ENCODE results near the gene SIRT7.

SIRT7 gene

GRCh38 chr17:81871387-81872230 lies 46.4 kb downstream of the SIRT7 start:
- Histone ChIP-seq H3K9ac (peak overlapping the region; percentile 100), H3K4me3 (IDR thresholded peaks at IDR 0.05; ENCODE audit: insufficient read depth, low read depth, low read length) (no peak overlapping the region), H3K4me2 (peak overlapping the region; percentile 100), H3K36me3 (ENCODE audit: insufficient read depth) (no peaks in the 10 kb centered on the region), H3K27ac (peak overlapping the region; percentile 100), H3K4me1 (ENCODE audit: low read depth, poor library complexity, severe bottlenecking) (peaks cover 36% of the 10 kb centered on the region), H3K27me3 (ENCODE audit: insufficient read depth, low read depth) (no peaks in the 10 kb centered on the region), H3K79me2 (ENCODE audit: insufficient read depth, low read depth) (peaks cover 31% of the 10 kb centered on the region), H2AFZ (ENCODE audit: low read depth) (peak overlapping the region; percentile 87), H4K20me1 (ENCODE audit: insufficient read depth) (no peaks in the 10 kb centered on the region)
- TF ChIP-seq CTCF (conservative IDR thresholded peaks at IDR 0.05; ENCODE audit: low read depth, low read length): peak; percentile 50

- H3K4me3 ChIP-seq (IDR thresholded peaks at IDR 0.05; ENCODE audit: insufficient read depth, low read depth, low read length): peak within 1 kb of the TSS; percentile 26
- peaks cover 31% of the 10 kb centered on the region for H3K79me2 ChIP-seq (ENCODE audit: insufficient read depth, low read depth)
- peak within 1 kb of the TSS; percentile 87 for H2AFZ ChIP-seq (ENCODE audit: low read depth)
- H4K20me1 ChIP-seq (ENCODE audit: insufficient read depth): no peaks in the 10 kb centered on the region
- no peaks in the 10 kb centered on the region for H3K27me3 ChIP-seq (ENCODE audit: insufficient read depth, low read depth)
- peak within 1 kb of the TSS; percentile 100 for H3K4me2 ChIP-seq
- peaks cover 41% of the 10 kb centered on the region for H3K4me1 ChIP-seq (ENCODE audit: low read depth, poor library complexity, severe bottlenecking)
- TF ChIP-seq CTCF (conservative IDR thresholded peaks at IDR 0.05; ENCODE audit: low read depth, low read length): no peak
- H3K27ac ChIP-seq: peak within 1 kb of the TSS; percentile 100
- H3K9ac ChIP-seq: peak within 1 kb of the TSS; percentile 100
- H3K36me3 ChIP-seq (ENCODE audit: insufficient read depth): no peaks in the 10 kb centered on the region
These were observed 47.0 kb downstream of the SIRT7 start, which contains the start of gene ARHGDIA for GRCh38 chr17:81870981-81871386. Gene ARHGDIA, minus strand, starts transcription at chr17:81871337. Its CDS starts 1,407 bp downstream, at chr17:81869930.

- Histone ChIP-seq H3K79me2 (ENCODE audit: insufficient read depth, low read depth) (peaks cover 31% of the 10 kb centered on the region), H3K4me2 (peak overlapping the region; percentile 88), H3K9ac (peak overlapping the region; percentile 91), H2AFZ (ENCODE audit: low read depth) (no peak overlapping the region), H4K20me1 (ENCODE audit: insufficient read depth) (no peaks in the 10 kb centered on the region), H3K27ac (peak overlapping the region; percentile 88), H3K36me3 (ENCODE audit: insufficient read depth) (no peaks in the 10 kb centered on the region), H3K4me1 (ENCODE audit: low read depth, poor library complexity, severe bottlenecking) (peaks cover 48% of the 10 kb centered on the region), H3K4me3 (IDR thresholded peaks at IDR 0.05; ENCODE audit: insufficient read depth, low read depth, low read length) (peak overlapping the region; percentile 26), H3K27me3 (ENCODE audit: insufficient read depth, low read depth) (no peaks in the 10 kb centered on the region)
- TF ChIP-seq CTCF (conservative IDR thresholded peaks at IDR 0.05; ENCODE audit: low read depth, low read length): no peak
These were observed 47.6 kb downstream of the SIRT7 start for GRCh38 chr17:81870131-81870980.

DNA sequence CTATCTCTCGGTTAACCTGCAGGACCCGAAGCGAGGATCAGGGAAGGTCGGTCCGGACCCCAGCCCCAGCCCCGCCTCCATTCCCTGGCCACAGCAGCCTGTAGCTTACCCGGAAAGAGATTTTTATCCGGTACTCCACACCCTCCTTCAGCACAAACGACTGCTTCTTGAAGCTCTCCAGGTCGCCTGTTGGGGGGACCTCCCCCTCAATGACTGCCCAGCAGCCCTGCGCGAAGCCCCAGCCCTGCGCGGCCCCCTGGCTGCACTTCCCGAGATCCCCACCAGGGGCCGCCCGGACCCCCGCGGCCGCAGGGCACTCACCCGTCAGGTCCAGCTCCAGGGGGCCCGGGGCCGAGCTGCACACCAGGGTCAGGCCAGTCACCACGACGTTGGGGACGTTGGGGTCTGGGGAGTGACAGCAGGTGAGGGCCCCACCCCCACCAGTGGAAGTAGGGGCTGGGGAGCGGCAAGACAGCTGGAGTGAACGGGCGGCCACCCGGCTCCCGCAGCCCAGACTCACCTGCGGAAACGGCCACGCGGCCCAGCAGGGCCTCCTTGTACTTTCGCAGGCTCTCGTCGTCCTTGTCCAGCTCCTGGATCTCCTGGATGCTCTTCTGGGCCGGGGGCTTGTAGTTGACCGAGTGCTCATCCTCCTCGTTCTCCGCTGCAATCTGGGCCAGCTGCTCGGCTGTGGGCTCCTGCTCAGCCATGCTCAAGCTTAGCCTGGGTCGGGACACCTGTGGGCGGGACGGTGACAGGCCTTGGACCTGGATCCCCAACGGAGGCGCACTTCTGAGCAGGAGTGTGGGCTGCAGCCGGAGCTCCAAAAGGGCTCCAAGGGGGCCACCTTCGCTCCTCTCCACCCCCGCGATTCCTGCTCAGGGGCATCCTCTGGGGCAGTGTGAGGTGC lies 48.5 kb downstream of the SIRT7 start:
- H3K4me3 ChIP-seq (IDR thresholded peaks at IDR 0.05; ENCODE audit: insufficient read depth, low read depth, low read length): peak overlapping the region; percentile 26
- H3K4me1 ChIP-seq (ENCODE audit: low read depth, poor library complexity, severe bottlenecking): peaks cover 51% of the 10 kb centered on the region
- no peaks in the 10 kb centered on the region for H4K20me1 ChIP-seq (ENCODE audit: insufficient read depth)
- no peaks in the 10 kb centered on the region for H3K36me3 ChIP-seq (ENCODE audit: insufficient read depth)
- peak overlapping the region; percentile 88 for H3K4me2 ChIP-seq
- H3K79me2 ChIP-seq (ENCODE audit: insufficient read depth, low read depth): peaks cover 33% of the 10 kb centered on the region
- H3K27me3 ChIP-seq (ENCODE audit: insufficient read depth, low read depth): no peaks in the 10 kb centered on the region
- peak overlapping the region; percentile 91; the same call in 1 of the 2 replicates for H3K9ac ChIP-seq
- H3K27ac ChIP-seq: peak overlapping the region; percentile 88
- no peak overlapping the region for H2AFZ ChIP-seq (ENCODE audit: low read depth)
- peak; percentile 46 for TF ChIP-seq CTCF (conservative IDR thresholded peaks at IDR 0.05; ENCODE audit: low read depth, low read length)

All from KMS-11 (cell line).